Epithelial cell of proximal tubule (primary cell): Measurements from ENCODE around the gene DCBLD2. TPM values are rescaled to one million over a fixed set of nuclear protein-coding genes. Genes with fewer than 3 reads are reported as not detected.
A peak's percentile ranks its signal among the peaks of the same experiment; 100 is the strongest.

Experiments used
- DNase-seq: peaks from one replicate; pipeline ENCODE4 v3.0.0-alpha.2; 2011; ENCODE audit warnings: low read depth
- H3K4me3 ChIP-seq: 2 replicates; pipeline ENCODE4 v1.5.1; 2011; ENCODE audit warnings: low read depth, mild to moderate bottlenecking, low read length
- CTCF ChIP-seq: conservative IDR thresholded peaks from 2 replicates; pipeline ENCODE4 v1.5.1; 2012; ENCODE audit warnings: low read depth, mild to moderate bottlenecking, low read length
- total RNA-seq: library from RNA; depleted of rRNA; stranded (reverse); fragments of >200 nt; gene quantifications from 2 replicates; pipeline ENCODE4 v1.2.3, GENCODE V29; 2015

The DCBLD2 gene
- total RNA-seq, 1 donor from 2014 or later = 846 TPM

DNA sequence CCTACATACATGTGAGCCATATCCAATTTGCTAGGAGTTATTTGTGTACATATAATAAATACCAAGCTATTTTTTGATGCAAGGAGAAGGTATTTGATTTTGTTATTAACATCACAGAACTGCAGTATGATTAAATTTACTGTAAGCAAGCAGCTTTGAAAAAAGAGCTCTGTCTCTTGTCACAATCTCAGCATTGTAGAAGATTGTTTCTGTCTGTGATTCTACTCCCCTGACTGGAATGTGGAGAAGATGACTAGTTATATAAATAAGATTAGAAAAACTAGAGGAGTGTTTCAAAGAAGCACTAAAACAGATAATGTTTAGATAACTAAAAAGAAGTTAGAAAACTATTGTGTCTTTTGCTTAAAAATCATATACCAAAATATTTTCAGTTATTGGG is 17.1 kb upstream of the DCBLD2 start:
- DNase-seq = no peak
- no peak for TF ChIP-seq CTCF
- H3K4me3 ChIP-seq = no peak overlapping the region

DNA sequence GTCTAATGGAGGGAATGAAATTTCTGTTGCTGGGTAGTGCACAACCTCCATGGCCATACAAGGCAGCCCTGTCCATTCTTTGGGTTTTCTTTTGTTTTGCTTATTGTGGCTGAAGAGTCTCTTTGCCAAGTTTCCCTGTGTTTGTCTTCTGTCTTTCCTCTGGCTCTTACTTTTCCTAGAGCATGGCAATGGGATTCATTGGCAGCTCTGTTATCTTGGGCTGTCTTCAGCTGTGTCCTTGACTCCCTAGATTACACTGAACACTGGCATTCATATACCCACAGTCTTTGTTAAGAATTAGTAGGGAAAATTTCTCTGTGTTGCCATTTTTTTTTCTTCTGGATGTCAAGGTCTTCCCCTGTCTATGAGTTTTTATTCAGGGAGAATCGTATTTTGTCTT is 16.1 kb upstream of the DCBLD2 start:
- no peak overlapping the region for H3K4me3 ChIP-seq
- DNase-seq = no peak
- no peak for TF ChIP-seq CTCF

- no peak overlapping the region for H3K4me3 ChIP-seq
- no peak for DNase-seq
- no peak for TF ChIP-seq CTCF
These were observed 12.9 kb upstream of the DCBLD2 start for GRCh38 chr3:98914210-98915080.

DNA sequence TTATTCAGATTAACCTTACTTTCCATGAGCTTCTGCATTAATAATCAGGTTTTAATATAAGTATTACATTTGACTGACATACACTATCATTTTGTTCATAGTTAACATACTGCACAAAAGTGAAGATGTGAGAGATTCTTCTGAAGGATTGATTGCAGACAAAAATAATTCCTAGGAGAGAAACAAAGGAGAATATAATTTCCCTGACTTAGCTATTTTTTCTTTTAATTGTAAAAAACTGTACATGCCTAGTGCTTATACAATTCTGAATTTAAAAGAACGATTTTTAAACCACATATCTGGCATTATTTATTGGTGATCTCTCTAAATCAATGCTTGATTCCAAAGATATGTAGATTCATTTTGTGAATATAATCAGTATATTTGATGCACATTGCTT is 11.0 kb upstream of the DCBLD2 start:
- no peak overlapping the region for H3K4me3 ChIP-seq
- no peak for DNase-seq
- TF ChIP-seq CTCF = no peak

- no peak for TF ChIP-seq CTCF
- H3K4me3 ChIP-seq = no peak overlapping the region
- no peak for DNase-seq
These were observed 4.7 kb upstream of the DCBLD2 start for GRCh38 chr3:98906230-98906629.

DNA sequence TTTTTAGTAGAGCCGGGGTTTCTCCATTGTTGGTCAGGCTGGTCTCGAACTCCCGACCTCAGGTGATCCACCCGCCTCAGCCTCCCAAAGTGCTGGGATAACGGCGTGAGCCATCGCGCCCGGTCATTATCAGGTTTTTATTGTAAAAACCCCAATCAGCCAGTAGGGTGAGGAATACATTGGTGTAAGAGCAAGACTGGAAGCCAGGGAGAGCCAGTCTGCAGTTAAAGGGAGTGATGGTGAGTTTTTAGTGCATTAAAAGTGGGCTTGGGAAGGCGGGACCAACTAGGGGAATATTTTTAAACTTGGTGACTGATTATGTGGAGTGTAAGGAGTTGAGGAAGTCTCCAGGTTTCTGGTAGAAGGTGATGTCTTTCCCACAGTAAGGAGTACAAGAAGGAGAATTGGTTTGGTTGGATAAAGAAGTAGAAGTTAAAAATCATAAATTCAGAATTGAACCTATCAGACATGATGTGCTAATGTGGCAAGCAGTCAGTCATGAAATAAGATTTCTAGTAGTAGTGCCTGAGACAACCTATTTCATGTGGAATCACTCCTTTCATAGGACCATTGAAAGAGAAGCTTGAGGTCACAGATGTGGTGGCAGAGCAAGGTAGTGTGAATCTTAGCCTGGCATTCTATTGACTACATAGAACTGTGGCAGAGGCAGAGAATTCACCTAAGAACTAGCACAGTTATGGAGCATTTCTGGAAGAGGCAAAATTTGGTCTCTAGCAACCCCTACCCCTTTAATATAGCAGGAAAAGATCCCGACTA is 2.4 kb upstream of the DCBLD2 start:
- DNase-seq = no peak
- TF ChIP-seq CTCF = peak; percentile 22
- peak overlapping the region; percentile 8 for H3K4me3 ChIP-seq
